ENCODE data around the gene RSBN1L.

The RSBN1L gene

GRCh38 chr7:77655356-77655755 lies 40.9 kb upstream of the RSBN1L start:
- no peak overlapping the region for H3K4me3 ChIP-seq (ENCODE audit: low read depth, low read length)
- no peak for DNase-seq (ENCODE audit: low read depth)
- TF ChIP-seq, protein P1, sequence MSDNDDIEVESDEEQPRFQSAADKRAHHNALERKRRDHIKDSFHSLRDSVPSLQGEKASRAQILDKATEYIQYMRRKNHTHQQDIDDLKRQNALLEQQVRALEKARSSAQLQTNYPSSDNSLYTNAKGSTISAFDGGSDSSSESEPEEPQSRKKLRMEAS (IDR thresholded peaks at IDR 0.05; ENCODE audit: low read depth, low read length) = no peak
- TF ChIP-seq POLR2A (IDR thresholded peaks at IDR 0.05; ENCODE audit: extremely low read depth, insufficient read length) = no peak

GRCh38 chr7:77655836-77656455 lies 40.3 kb upstream of the RSBN1L start:
- DNase-seq (ENCODE audit: low read depth) = peak; percentile 48
- TF ChIP-seq, protein P1 (IDR thresholded peaks at IDR 0.05; ENCODE audit: low read depth, low read length) = no peak
- TF ChIP-seq MYC (IDR thresholded peaks at IDR 0.05; ENCODE audit: low read depth, low read length) = no peak
- TF ChIP-seq CTCF (IDR thresholded peaks at IDR 0.05; ENCODE audit: low read depth, low read length) = no peak
- TF ChIP-seq POLR2A (IDR thresholded peaks at IDR 0.05; ENCODE audit: extremely low read depth, insufficient read length) = no peak
- no peak overlapping the region for H3K4me3 ChIP-seq (ENCODE audit: low read depth, low read length)

DNA sequence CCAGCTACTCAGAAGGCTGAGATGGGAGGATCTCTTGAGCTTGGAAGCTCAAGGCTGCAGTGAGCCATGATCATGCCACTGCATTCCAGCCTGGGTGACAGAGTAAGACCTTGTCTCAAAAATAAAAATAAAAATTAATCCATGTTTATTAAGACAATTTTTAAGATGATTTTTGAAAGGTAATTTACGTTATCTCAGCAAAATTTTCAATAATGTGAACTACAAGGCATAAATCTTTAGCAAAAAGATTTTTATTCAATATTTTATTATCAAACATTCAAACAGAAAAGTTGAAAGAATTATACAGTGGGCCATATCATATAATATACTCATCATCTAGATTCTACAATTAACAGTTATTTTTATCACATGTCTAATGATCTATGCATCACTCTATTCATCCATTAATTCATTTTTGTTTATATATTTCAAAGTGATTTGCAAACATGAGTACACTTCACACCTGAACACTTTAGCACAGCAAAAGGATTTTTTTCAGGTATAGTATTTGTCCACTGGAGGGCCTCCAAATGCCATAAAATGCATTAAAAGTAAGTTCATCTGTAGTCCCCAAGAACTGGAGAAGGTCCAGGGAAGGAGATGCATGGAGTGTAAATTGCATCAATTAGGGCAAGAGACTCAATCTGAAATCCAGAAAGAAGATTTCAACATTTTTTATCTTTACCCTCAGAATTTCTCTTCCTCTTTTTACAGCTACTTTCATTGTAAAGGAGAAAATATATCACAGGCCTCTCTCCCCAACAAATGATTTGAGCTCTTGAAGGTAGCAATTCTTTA lies 38.6 kb upstream of the RSBN1L start:
- peak; percentile 77 for DNase-seq (ENCODE audit: low read depth)
- TF ChIP-seq CTCF (IDR thresholded peaks at IDR 0.05; ENCODE audit: low read depth, low read length) (peak; percentile 45), POLR2A (IDR thresholded peaks at IDR 0.05; ENCODE audit: extremely low read depth, insufficient read length) (no peak), MYC (IDR thresholded peaks at IDR 0.05; ENCODE audit: low read depth, low read length) (no peak)
- H3K4me3 ChIP-seq (ENCODE audit: low read depth, low read length) = no peak overlapping the region

DNA sequence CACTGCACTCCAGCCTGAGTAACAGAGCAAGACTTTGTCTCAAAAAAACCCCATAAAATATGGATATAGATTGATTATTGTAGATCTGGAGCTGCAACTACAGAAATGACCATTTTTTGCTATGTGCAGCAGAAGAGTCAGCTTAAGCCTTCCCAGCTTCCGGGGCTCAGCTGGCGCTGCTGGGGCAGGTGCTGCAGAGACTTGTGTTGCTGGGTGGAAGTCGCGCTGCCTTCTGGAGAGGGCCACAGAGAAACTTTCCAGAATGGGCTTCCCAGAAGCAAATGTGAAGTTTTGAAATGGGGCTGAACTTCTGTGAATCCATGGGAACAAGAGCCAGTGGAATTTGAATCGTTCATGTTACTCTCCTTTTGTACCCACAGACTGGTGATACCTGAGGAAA lies 37.3 kb upstream of the RSBN1L start:
- TF ChIP-seq POLR2A (IDR thresholded peaks at IDR 0.05; ENCODE audit: extremely low read depth, insufficient read length) (no peak), CTCF (IDR thresholded peaks at IDR 0.05; ENCODE audit: low read depth, low read length) (no peak)
- TF ChIP-seq, protein P1 (IDR thresholded peaks at IDR 0.05; ENCODE audit: low read depth, low read length) = no peak
- no peak overlapping the region for H3K4me3 ChIP-seq (ENCODE audit: low read depth, low read length)
- no peak for DNase-seq (ENCODE audit: low read depth)

GRCh38 chr7:77661816-77662215 lies 34.4 kb upstream of the RSBN1L start:
- no peak overlapping the region for H3K4me3 ChIP-seq (ENCODE audit: low read depth, low read length)
- TF ChIP-seq CTCF (IDR thresholded peaks at IDR 0.05; ENCODE audit: low read depth, low read length) (no peak), POLR2A (IDR thresholded peaks at IDR 0.05; ENCODE audit: extremely low read depth, insufficient read length) (no peak), MYC (IDR thresholded peaks at IDR 0.05; ENCODE audit: low read depth, low read length) (no peak)
- TF ChIP-seq, protein P1 (IDR thresholded peaks at IDR 0.05; ENCODE audit: low read depth, low read length) = no peak
- DNase-seq (ENCODE audit: low read depth) = peak; percentile 71

GRCh38 chr7:77662869-77663268 lies 33.4 kb upstream of the RSBN1L start:
- TF ChIP-seq POLR2A (IDR thresholded peaks at IDR 0.05; ENCODE audit: extremely low read depth, insufficient read length) = no peak
- no peak for TF ChIP-seq CTCF (IDR thresholded peaks at IDR 0.05; ENCODE audit: low read depth, low read length)
- TF ChIP-seq MYC (IDR thresholded peaks at IDR 0.05; ENCODE audit: low read depth, low read length) = no peak
- TF ChIP-seq, protein P1 (IDR thresholded peaks at IDR 0.05; ENCODE audit: low read depth, low read length) = no peak
- DNase-seq (ENCODE audit: low read depth) = no peak
- H3K4me3 ChIP-seq (ENCODE audit: low read depth, low read length) = no peak overlapping the region
